Measurements from ENCODE around the gene ART3.

DNA sequence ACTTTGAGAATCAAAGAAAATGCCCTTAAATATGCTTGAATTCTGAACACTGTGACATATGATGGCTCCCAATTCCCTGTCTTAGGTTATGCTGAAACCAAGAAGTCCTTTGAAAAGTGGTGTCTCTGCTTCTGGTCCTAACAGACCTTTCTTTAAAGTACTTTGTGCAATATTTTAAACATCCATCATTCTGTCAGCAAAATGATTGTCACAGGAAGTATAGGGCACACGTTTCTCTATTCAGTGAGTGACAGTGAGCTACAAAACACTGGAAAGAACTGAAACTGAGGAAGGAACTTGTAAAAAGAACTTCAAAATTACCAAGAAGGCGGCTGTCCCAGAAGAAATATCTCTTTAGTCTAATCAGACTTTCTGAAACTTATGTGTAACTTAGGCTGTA lies 85.8 kb downstream of the ART3 start:
- TF ChIP-seq, protein P1, sequence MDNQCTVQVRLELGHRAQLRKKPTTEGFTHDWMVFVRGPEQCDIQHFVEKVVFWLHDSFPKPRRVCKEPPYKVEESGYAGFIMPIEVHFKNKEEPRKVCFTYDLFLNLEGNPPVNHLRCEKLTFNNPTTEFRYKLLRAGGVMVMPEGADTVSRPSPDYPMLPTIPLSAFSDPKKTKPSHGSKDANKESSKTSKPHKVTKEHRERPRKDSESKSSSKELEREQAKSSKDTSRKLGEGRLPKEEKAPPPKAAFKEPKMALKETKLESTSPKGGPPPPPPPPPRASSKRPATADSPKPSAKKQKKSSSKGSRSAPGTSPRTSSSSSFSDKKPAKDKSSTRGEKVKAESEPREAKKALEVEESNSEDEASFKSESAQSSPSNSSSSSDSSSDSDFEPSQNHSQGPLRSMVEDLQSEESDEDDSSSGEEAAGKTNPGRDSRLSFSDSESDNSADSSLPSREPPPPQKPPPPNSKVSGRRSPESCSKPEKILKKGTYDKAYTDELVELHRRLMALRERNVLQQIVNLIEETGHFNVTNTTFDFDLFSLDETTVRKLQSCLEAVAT (IDR thresholded peaks at IDR 0.05) = no peak
- TF ChIP-seq NONO (IDR thresholded peaks at IDR 0.05; ENCODE audit: low read depth in 2 of 2, low read length in 1 of 2) = no peak
- TF ChIP-seq ZBTB7A (IDR thresholded peaks at IDR 0.05; ENCODE audit: borderline replicate concordance, control insufficient read depth, low read depth, low read length) = no peak
- TF ChIP-seq MAFK (IDR thresholded peaks at IDR 0.05; ENCODE audit: low read length) = no peak
- no peak for TF ChIP-seq HLTF (IDR thresholded peaks at IDR 0.05)
- TF ChIP-seq ZNF24 (IDR thresholded peaks at IDR 0.05) = no peak
- TF ChIP-seq, protein P2, sequence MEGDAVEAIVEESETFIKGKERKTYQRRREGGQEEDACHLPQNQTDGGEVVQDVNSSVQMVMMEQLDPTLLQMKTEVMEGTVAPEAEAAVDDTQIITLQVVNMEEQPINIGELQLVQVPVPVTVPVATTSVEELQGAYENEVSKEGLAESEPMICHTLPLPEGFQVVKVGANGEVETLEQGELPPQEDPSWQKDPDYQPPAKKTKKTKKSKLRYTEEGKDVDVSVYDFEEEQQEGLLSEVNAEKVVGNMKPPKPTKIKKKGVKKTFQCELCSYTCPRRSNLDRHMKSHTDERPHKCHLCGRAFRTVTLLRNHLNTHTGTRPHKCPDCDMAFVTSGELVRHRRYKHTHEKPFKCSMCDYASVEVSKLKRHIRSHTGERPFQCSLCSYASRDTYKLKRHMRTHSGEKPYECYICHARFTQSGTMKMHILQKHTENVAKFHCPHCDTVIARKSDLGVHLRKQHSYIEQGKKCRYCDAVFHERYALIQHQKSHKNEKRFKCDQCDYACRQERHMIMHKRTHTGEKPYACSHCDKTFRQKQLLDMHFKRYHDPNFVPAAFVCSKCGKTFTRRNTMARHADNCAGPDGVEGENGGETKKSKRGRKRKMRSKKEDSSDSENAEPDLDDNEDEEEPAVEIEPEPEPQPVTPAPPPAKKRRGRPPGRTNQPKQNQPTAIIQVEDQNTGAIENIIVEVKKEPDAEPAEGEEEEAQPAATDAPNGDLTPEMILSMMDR (IDR thresholded peaks at IDR 0.05 in 2 of 3, conservative IDR thresholded peaks at IDR 0.05 in 1 of 3; ENCODE audit: insufficient read depth in 2 of 3, low read depth in 1 of 3, low read length in 3 of 3) = no peak
- no peak for TF ChIP-seq ZNF354B (CRISPR knock-in tag; IDR thresholded peaks at IDR 0.05)
- TF ChIP-seq CREB1 (IDR thresholded peaks at IDR 0.05) = no peak
- TF ChIP-seq CREB1 (CRISPR knock-in tag; IDR thresholded peaks at IDR 0.05) = no peak
- TF ChIP-seq, protein P3, sequence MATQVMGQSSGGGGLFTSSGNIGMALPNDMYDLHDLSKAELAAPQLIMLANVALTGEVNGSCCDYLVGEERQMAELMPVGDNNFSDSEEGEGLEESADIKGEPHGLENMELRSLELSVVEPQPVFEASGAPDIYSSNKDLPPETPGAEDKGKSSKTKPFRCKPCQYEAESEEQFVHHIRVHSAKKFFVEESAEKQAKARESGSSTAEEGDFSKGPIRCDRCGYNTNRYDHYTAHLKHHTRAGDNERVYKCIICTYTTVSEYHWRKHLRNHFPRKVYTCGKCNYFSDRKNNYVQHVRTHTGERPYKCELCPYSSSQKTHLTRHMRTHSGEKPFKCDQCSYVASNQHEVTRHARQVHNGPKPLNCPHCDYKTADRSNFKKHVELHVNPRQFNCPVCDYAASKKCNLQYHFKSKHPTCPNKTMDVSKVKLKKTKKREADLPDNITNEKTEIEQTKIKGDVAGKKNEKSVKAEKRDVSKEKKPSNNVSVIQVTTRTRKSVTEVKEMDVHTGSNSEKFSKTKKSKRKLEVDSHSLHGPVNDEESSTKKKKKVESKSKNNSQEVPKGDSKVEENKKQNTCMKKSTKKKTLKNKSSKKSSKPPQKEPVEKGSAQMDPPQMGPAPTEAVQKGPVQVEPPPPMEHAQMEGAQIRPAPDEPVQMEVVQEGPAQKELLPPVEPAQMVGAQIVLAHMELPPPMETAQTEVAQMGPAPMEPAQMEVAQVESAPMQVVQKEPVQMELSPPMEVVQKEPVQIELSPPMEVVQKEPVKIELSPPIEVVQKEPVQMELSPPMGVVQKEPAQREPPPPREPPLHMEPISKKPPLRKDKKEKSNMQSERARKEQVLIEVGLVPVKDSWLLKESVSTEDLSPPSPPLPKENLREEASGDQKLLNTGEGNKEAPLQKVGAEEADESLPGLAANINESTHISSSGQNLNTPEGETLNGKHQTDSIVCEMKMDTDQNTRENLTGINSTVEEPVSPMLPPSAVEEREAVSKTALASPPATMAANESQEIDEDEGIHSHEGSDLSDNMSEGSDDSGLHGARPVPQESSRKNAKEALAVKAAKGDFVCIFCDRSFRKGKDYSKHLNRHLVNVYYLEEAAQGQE (IDR thresholded peaks at IDR 0.05; ENCODE audit: borderline replicate concordance) = no peak
- TF ChIP-seq, protein P3 (CRISPR knock-in tag; IDR thresholded peaks at IDR 0.05; ENCODE audit: low read depth) = no peak
- TF ChIP-seq, protein P4, sequence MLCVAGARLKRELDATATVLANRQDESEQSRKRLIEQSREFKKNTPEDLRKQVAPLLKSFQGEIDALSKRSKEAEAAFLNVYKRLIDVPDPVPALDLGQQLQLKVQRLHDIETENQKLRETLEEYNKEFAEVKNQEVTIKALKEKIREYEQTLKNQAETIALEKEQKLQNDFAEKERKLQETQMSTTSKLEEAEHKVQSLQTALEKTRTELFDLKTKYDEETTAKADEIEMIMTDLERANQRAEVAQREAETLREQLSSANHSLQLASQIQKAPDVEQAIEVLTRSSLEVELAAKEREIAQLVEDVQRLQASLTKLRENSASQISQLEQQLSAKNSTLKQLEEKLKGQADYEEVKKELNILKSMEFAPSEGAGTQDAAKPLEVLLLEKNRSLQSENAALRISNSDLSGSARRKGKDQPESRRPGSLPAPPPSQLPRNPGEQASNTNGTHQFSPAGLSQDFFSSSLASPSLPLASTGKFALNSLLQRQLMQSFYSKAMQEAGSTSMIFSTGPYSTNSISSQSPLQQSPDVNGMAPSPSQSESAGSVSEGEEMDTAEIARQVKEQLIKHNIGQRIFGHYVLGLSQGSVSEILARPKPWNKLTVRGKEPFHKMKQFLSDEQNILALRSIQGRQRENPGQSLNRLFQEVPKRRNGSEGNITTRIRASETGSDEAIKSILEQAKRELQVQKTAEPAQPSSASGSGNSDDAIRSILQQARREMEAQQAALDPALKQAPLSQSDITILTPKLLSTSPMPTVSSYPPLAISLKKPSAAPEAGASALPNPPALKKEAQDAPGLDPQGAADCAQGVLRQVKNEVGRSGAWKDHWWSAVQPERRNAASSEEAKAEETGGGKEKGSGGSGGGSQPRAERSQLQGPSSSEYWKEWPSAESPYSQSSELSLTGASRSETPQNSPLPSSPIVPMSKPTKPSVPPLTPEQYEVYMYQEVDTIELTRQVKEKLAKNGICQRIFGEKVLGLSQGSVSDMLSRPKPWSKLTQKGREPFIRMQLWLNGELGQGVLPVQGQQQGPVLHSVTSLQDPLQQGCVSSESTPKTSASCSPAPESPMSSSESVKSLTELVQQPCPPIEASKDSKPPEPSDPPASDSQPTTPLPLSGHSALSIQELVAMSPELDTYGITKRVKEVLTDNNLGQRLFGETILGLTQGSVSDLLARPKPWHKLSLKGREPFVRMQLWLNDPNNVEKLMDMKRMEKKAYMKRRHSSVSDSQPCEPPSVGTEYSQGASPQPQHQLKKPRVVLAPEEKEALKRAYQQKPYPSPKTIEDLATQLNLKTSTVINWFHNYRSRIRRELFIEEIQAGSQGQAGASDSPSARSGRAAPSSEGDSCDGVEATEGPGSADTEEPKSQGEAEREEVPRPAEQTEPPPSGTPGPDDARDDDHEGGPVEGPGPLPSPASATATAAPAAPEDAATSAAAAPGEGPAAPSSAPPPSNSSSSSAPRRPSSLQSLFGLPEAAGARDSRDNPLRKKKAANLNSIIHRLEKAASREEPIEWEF (CRISPR knock-in tag; IDR thresholded peaks at IDR 0.05) = no peak
